Renal cortex interstitium (tissue), 11 donors: ENCODE data around the gene NPRL2. TPM values are rescaled to one million over a fixed set of nuclear protein-coding genes. Genes with fewer than 3 reads are reported as not detected.

ENCODE experiments used
- DNase-seq, 11 donors: peaks; one replicate each; pipeline ENCODE4 v3.0.0-alpha.2; 2013; ENCODE audit warnings: low read depth in 9 of 11, low spot score in 4 of 11; ENCODE audit errors: extremely low read depth in 1 of 11
- polyA plus RNA-seq, 3 donors: library from polyadenylated mRNA; unstranded; fragments of 120-200 nt; gene quantifications; one replicate each; pipeline ENCODE4 v1.2.1, GENCODE V29; 2013; ENCODE audit not compliant: insufficient read length in 3 of 3

The NPRL2 gene
- polyA plus RNA-seq, 3 donors = 30.2 to 35.9 (median 30.5) TPM

- DNase-seq = peak; percentile 87 to 98 (median 97)
These were observed 13.3 kb downstream of the NPRL2 start for GRCh38 chr3:50337175-50337861.

DNA sequence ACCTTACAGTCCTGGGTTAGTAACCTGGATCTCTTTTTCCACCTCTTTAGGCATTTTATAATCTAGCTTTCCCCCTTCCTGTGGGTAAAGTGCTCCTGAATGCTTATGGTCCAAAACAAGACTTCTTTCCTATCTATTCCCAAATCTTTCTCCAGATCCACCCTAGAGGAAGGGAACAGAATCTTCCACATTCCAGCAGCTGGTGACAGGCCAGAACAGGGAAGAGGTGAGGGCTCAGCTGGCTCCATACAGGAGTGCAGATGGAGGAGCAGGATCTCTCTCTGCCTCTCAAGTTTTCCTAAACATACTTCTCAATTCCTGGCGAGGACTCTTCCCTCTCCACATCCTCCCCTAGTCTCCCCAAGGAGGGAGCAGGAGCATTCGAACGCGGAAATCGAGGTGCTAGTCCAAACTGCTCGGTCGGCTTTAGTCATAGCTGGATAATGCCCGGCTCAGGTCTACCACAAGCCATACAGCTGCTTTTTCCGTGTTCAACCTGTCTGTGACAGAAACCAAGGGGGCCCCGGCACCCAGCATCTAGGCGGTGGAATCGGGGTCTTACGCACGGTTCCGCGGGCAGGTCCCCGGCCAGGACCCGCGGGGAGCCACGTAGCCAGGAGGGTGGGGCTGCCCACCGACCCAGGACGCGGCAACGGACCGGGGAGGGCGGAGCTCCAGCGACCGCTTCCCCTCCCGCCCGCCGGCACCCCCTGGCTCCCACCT lies 14.0 kb downstream of the NPRL2 start:
- DNase-seq = no peak

- no peak for DNase-seq
These were observed 16.1 kb downstream of the NPRL2 start for GRCh38 chr3:50334339-50335075.

DNA sequence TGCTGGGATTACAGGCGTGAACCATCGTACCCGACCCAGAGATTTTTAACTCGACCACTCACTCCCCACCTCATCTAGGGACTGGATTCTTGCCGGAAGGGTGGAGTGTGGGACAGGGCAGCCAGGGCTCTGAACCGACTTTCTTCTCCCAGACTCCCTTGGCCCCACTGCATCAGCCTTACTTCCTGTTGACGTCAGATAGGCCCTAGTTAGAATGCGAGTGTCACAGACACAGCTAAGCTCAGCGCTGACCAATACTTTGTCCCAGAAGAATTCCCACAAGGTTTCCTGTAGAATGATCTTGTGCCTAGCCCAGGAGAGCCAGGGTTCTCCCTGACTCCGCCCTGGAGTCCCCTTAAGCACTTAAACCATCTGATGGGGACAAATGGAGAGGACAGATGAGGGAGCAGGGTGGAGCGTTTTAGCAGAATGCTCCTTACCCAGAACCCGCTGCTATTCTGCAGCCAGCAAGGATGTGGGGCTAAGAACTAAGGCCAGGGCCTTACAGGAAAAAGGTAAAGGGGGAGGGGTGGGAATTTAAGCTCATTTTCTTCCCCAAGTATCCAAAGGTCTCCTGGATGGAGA lies 16.7 kb downstream of the NPRL2 start:
- DNase-seq = no peak

GRCh38 chr3:50331364-50331907 lies 19.1 kb downstream of the NPRL2 start:
- no peak for DNase-seq

- DNase-seq = no peak
These were observed 20.2 kb downstream of the NPRL2 start for GRCh38 chr3:50330330-50330729.

DNA sequence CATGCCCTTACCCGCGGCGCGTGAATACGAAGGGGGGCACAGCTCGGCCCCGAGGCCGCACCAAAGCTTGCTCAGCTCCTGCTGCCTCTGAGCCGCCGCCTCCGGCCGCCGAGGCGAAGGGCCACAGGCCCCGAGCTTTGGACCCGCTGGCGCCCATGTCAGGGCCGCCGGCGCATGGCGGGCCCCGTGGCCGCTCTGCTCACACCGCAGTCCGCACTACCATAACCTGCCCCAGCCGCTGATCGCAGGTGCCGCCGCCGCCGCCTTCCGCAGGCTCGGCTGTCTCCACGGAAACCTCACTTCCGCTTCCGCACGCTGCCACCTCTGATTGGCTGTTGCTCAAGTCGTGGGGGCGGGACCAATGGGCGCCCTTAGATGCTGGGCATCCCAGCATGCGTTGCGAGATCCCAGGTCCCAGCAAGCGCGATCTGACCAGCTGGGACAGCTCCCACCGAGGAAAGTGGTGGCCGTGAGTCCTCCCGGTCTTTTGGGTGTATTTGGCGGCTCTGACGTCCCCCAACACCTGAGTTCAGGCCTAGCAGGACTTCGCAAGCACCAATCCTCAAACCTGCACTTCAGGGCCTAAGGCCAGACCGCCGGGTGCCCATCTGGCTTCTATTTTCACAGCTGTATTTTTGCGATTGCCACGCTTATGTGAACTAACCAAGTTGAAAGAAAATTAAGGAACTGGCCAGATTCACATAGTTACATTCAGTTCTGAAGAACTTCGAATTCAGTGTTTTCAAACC lies 22.5 kb downstream of the NPRL2 start, which contains the start of gene TUSC2:
TSS of gene TUSC2 (minus strand) at position 281 of the 749 bp plus-strand sequence. CDS start at position 157, 124 bp downstream.
- DNase-seq = peak; percentile 89 to 98 (median 96)

DNA sequence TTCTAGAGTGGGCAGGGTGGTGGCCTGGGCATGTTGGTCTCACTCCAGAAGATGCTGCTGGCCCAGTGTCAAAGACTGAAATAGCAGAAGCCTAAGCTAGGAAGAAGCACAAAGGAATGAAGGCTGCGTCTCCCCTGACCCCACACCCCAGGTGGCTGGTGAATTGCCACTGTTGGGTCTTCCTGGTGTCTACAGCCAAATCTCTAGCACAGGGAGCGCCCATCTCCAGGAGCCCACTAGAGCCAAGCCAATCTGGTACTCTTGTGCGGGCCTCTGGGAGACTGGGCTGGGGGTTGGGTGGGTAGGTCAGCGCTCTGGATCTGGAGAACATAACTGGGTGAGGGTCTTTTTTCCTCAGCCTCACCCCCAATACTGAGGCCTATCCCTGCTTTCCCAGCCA lies 23.4 kb downstream of the NPRL2 start:
- no peak for DNase-seq

DNA sequence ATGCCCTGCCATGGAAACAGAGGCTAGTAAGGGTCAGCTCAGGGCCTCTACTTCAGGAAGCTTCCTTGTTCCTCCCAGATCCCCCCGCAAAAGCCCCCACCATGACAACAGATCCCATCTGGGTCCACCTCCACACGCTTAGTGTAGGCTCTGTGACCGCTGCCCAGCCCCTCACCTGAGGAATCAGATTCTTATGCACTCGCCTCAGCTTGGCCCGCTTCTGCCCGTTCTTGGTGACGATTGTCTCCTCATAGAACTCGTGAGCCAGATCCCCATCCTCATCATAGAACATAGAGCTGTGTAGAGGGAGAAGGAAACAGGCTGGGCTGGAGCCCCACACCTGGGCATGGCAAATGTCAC lies 24.4 kb downstream of the NPRL2 start:
- DNase-seq = no peak

DNA sequence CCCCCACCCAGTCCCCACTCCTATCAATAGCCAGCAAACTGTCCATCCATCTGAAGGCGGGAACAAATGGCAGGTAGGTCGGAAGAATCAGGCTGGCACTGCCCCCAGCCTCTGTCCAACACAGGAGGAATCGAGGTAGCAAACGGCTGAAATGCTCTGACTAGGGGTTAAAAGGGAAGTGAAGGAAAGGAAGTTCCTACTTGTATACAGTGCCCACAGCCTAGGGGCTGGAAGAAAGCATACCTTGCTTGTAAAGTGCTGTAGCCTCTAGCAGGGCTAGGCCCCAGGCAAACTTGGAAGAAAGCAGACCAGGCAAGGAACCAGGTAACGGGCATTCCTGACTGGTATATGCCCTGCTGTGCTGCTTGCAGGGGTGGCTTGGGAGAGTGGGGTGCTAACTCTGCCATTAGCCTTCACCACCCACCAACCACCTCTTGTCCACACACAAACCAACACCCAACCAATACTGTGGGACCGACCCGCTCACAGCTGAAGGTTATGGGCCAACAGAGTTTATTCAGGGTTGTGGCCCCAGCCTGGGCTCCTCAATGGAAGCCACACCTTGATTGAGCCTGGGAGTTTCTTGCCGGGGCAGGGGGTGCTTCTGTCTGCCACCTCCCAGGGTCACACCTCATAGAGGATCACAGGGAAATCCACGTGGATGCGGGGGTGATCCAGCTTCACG lies 24.9 kb downstream of the NPRL2 start:
- no peak for DNase-seq

GRCh38 chr3:50325113-50325480 lies 25.5 kb downstream of the NPRL2 start:
- DNase-seq = no peak

GRCh38 chr3:50324351-50325112 lies 26.0 kb downstream of the NPRL2 start:
- no peak for DNase-seq

GRCh38 chr3:50323614-50324199 lies 26.9 kb downstream of the NPRL2 start:
- no peak for DNase-seq

DNA sequence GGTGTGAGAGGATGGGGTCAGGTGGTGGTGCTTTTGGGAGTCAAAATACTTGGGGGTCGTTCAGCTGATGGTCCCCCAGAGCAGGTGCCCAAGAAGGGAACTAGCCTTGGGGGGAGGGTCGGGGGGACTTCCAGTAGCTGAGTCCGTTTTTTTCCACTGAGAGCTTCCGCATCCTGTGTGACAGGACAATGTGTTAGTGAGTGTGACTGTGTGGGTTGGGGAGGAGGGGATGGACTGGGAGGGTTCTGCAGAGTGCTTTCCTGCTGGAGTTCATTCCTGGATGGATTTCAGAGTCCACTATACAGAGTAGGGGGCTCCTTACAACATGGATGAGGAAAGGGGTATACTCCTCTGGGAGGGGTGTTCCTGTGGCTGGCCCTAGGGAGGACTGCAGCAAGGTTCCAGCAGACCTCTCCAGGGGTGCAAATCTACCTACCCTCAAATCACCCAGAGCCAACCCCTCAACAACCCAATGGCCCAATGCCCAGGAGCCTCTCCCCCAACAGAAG lies 27.4 kb downstream of the NPRL2 start:
- no peak for DNase-seq

- DNase-seq = no peak
These were observed 28.0 kb downstream of the NPRL2 start, which contains the start of gene HYAL2 for GRCh38 chr3:50322386-50323091. HYAL2 (minus strand) TSS chr3:50322745; CDS start chr3:50320489, 2,256 bp downstream.

DNA sequence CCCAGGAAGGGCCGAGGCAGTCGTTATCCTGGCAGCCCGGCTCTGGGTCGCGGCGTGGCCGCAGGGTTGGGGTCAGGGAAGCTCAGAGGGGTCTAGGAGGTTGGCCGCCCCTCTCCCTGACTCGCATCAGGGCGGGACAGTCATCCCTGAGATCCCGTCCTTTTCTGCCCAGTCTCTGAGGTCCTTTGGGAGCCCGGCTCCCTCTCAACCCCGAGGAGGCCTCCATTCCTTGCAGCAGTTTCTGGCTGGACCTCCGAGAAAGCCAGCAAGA lies 28.5 kb downstream of the NPRL2 start:
- no peak for DNase-seq
